Omental fat pad (tissue), 4 donors: Measurements from ENCODE around the gene LAG3. TPM values are rescaled to one million over a fixed set of nuclear protein-coding genes. Genes with fewer than 3 reads are reported as not detected.
A peak's percentile ranks its signal among the peaks of the same experiment; 100 is the strongest.

Experiments
- ATAC-seq: fragments of 150-250 bp; one replicate; pipeline ENCODE4 v1.9.1; 2016; ENCODE audit warnings: mild to moderate bottlenecking, moderate library complexity; ENCODE audit not compliant: low FRiP score
- DNase-seq: peaks from one replicate; pipeline ENCODE4 v3.0.0-alpha.2; 2019; ENCODE audit warnings: low spot score
- CTCF ChIP-seq, 3 donors: fragments of 450-650 bp; IDR thresholded peaks; one replicate each; pipeline ENCODE4 v1.5.1; 2016 to 2017; ENCODE audit warnings: antibody characterized with exemption in 3 of 3, mild to moderate bottlenecking in 3 of 3, moderate library complexity in 2 of 3
- total RNA-seq, 4 donors: library from RNA; depleted of rRNA; stranded (reverse); fragments of >200 nt; gene quantifications; one replicate each; pipeline ENCODE4 v1.1.0, GENCODE V29; 2016

Gene LAG3
- total RNA-seq, 4 donors from 2014 or later, result 0.44 to 2.2 (median 0.92) TPM

GRCh38 chr12:6824085-6824775 is 51.9 kb downstream of the LAG3 start:
- DNase-seq (no peak), ATAC-seq (no peak)
- TF ChIP-seq CTCF (IDR thresholded peaks at IDR 0.05), result no peak

DNA sequence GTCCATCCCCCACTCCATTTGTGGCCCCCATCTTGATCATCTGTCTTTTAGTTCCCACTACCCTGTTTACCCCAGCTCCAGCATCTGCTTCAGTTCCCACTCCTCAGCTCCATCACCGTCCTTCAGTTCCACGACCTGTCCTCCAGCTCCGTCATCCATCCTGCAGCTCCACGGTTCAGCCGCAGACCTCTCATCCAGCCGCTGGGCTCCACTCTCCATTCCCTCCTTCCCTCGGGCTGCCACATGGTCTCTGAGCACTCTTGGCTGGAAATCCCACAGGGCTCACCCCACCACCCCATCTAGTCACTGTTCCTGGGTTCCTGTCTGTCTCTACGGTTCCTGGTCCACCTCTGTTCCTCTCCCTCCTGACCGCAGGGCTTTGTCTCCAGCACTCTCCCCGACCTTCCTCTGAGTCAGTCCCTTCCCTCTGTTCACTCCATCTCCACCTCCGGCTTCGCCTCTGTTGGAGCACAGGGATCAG is 52.6 kb downstream of the LAG3 start:
- DNase-seq (no peak), ATAC-seq (no peak)
- no peak for TF ChIP-seq CTCF (IDR thresholded peaks at IDR 0.05)

DNA sequence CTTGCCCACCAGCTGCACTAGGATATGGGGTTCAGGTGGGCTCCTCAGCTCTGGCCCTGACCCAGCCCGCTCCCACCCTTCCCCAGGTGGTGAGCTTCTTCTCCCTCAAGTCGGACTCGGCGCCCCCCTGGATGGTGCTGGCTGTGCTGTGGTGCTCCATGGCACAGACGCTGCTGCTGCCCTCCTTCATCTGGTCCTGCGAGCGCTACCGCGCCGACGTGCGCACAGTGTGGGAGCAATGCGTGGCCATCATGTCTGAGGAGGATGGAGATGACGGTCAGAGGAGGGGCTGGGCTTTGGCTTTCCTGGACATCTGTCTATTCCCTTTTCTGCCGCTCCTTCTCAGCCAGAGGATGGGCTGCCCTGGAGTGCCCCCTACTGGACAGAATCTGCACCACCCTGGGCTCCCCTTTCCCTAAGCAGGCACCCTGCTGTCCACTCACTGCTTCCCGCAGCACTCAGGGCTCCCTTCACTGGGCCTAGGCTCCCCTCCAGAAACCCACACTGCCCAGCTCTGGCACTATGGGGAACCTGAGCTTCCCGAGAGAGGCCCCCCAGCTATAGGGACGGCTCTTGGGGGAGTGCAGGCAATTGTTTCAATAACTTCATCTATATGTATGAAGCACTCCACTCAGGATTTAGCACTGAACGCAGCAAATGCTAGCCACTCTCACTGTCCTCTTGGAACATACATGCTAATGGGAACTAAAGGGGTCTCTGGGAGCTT is 53.2 kb downstream of the LAG3 start:
- peak in 2 of 3 donors; percentile 62 to 82 for TF ChIP-seq CTCF (IDR thresholded peaks at IDR 0.05)
- DNase-seq (peak; percentile 76), ATAC-seq (peak; percentile 63)

GRCh38 chr12:6826125-6826733 is 53.9 kb downstream of the LAG3 start:
- no peak for TF ChIP-seq CTCF (IDR thresholded peaks at IDR 0.05)
- no peak for ATAC-seq
- DNase-seq, result no peak

GRCh38 chr12:6826734-6827436 is 54.6 kb downstream of the LAG3 start:
- DNase-seq (no peak), ATAC-seq (no peak)
- no peak for TF ChIP-seq CTCF (IDR thresholded peaks at IDR 0.05)

GRCh38 chr12:6827437-6827911 is 55.2 kb downstream of the LAG3 start:
- TF ChIP-seq CTCF (IDR thresholded peaks at IDR 0.05), result no peak
- ATAC-seq (peak; percentile 31), DNase-seq (peak; percentile 65)

Other genes with a start within 250 kb of the LAG3 start
- 1,000 to 10,000 TPM; 1,060 to 2,185 (median 1,462) TPM for gene GAPDH, start 238.0 kb upstream of the LAG3 start, total RNA-seq
- gene IFFO1, start 216.5 kb upstream of the LAG3 start, total RNA-seq, result 10 to 100 TPM; 15.5 to 50.0 (median 18.4) TPM
- gene NOP2, start 204.2 kb upstream of the LAG3 start, total RNA-seq, result 100 to 1,000 TPM in 1 of 4 donors, 10 to 100 TPM in 3; 26.2 to 153 (median 45.0) TPM
- gene CHD4, start 165.1 kb upstream of the LAG3 start, total RNA-seq, result 100 to 1,000 TPM; 171 to 213 (median 194) TPM
- 1 to 10 TPM; 2.2 to 6.3 (median 2.4) TPM for gene LPAR5, start 136.6 kb upstream of the LAG3 start, total RNA-seq
- gene ACRBP, start 125.1 kb upstream of the LAG3 start, total RNA-seq, result 1 to 10 TPM; 1.9 to 3.8 (median 3.2) TPM
- 10 to 100 TPM in 3 of 4 donors, 1 to 10 TPM in 1; 9.7 to 48.7 (median 24.8) TPM for gene ING4, start 109.4 kb upstream of the LAG3 start, total RNA-seq
- gene ZNF384, start 83.1 kb upstream of the LAG3 start, total RNA-seq, result 10 to 100 TPM; 28.1 to 36.7 (median 34.6) TPM
- gene PIANP, start 71.7 kb upstream of the LAG3 start, total RNA-seq, result not detected
- gene COPS7A, start 48.5 kb upstream of the LAG3 start, total RNA-seq, result 10 to 100 TPM; 51.2 to 64.0 (median 62.7) TPM
- 100 to 1,000 TPM; 127 to 150 (median 129) TPM for gene MLF2, start 19.4 kb upstream of the LAG3 start, total RNA-seq
- 100 to 1,000 TPM in 2 of 4 donors, 10 to 100 TPM in 2; 77.6 to 143 (median 113) TPM for gene PTMS, start 6.2 kb upstream of the LAG3 start, total RNA-seq
- gene CD4, start 17.0 kb downstream of the LAG3 start, total RNA-seq, result 10 to 100 TPM; 19.7 to 26.5 (median 21.8) TPM
- 1 to 10 TPM; 2.8 to 6.7 (median 2.9) TPM for gene GPR162, start 49.3 kb downstream of the LAG3 start, total RNA-seq
- gene P3H3, start 55.9 kb downstream of the LAG3 start, total RNA-seq, result 10 to 100 TPM in 2 of 4 donors, 1 to 10 TPM in 2; 5.4 to 13.6 (median 10.0) TPM
- 1 to 10 TPM in 1 of 4 donors, under 1 TPM in 2, not detected in 1; 0.25 to 2.0 (median 0.48) TPM for gene GNB3, start 68.4 kb downstream of the LAG3 start, total RNA-seq
- 1 to 10 TPM in 2 of 4 donors, under 1 TPM in 2; 0.47 to 1.6 (median 1.1) TPM for gene CDCA3, start 78.8 kb downstream of the LAG3 start, total RNA-seq
- 10 to 100 TPM; 33.4 to 39.4 (median 36.7) TPM for gene USP5, start 79.6 kb downstream of the LAG3 start, total RNA-seq
- gene TPI1, start 95.0 kb downstream of the LAG3 start, total RNA-seq, result 100 to 1,000 TPM; 254 to 446 (median 375) TPM
- gene SPSB2, start 100.8 kb downstream of the LAG3 start, total RNA-seq, result 1 to 10 TPM; 4.1 to 6.5 (median 5.7) TPM
- gene LRRC23, start 132.3 kb downstream of the LAG3 start, total RNA-seq, result 10 to 100 TPM in 1 of 4 donors, 1 to 10 TPM in 3; 6.2 to 12.1 (median 7.4) TPM
- gene ENO2, start 142.1 kb downstream of the LAG3 start, total RNA-seq, result 10 to 100 TPM in 1 of 4 donors, 1 to 10 TPM in 3; 3.5 to 14.3 (median 5.2) TPM
- gene ATN1, start 155.4 kb downstream of the LAG3 start, total RNA-seq, result 10 to 100 TPM; 46.2 to 93.5 (median 59.4) TPM
- not detected for gene RNU7-1, start 171.3 kb downstream of the LAG3 start, total RNA-seq
- gene C12orf57, start 171.5 kb downstream of the LAG3 start, total RNA-seq, result 100 to 1,000 TPM; 280 to 555 (median 413) TPM
- 10 to 100 TPM; 19.8 to 42.3 (median 35.9) TPM for gene PTPN6, start 178.8 kb downstream of the LAG3 start, total RNA-seq
- 100 to 1,000 TPM; 173 to 218 (median 189) TPM for gene PHB2, start 198.1 kb downstream of the LAG3 start, total RNA-seq
- gene EMG1, start 198.4 kb downstream of the LAG3 start, total RNA-seq, result 10 to 100 TPM; 28.8 to 47.1 (median 30.8) TPM
- 10 to 100 TPM; 41.7 to 58.2 (median 47.9) TPM for gene LPCAT3, start 246.0 kb downstream of the LAG3 start, total RNA-seq